Activated B cell treated with CpG ODN at 0.5 μM for 24 hours (primary cell): ENCODE results near the gene GPR82. TPM values are rescaled to one million over a fixed set of nuclear protein-coding genes. Genes with fewer than 3 reads are reported as not detected.

Experiments
- ATAC-seq: fragments of 200-7000 bp; cut with Tn5 transposase; one replicate; pipeline ENCODE4 v1.10.0; 2021; ENCODE audit warnings: low read depth, mild to moderate bottlenecking, moderate library complexity
- CTCF ChIA-PET: fragments of 350-600 bp; sonication (Branson Sonifier 250); formaldehyde crosslinking; loops from one replicate; lab custom pipeline; 2021; ENCODE audit warnings: antibody characterized with exemption; lab: Charles Lee
- POLR2A ChIA-PET: fragments of 350-600 bp; sonication (Branson Sonifier 250); formaldehyde crosslinking; loops from one replicate; lab custom pipeline; 2021; ENCODE audit warnings: antibody characterized with exemption; lab: Charles Lee
- DNase-seq: peaks from one replicate; pipeline ENCODE4 v3.0.0; 2022
- H3K27ac Mint-ChIP-seq: one replicate; pipeline ENCODE4 v1.8.0; 2020; ENCODE audit warnings: mixed read lengths
- H3K27me3 Mint-ChIP-seq: one replicate; pipeline ENCODE4 v1.8.0; 2021; ENCODE audit warnings: mixed read lengths
- H3K36me3 Mint-ChIP-seq: one replicate; pipeline ENCODE4 v1.8.0; 2021; ENCODE audit warnings: low read depth, mixed read lengths
- H3K4me1 Mint-ChIP-seq: one replicate; pipeline ENCODE4 v1.8.0; 2021; ENCODE audit warnings: mixed read lengths
- H3K4me3 Mint-ChIP-seq: one replicate; pipeline ENCODE4 v1.8.0; 2020; ENCODE audit warnings: mild to moderate bottlenecking, mixed read lengths
- H3K9me3 Mint-ChIP-seq: one replicate; pipeline ENCODE4 v1.8.0; 2020; ENCODE audit warnings: mixed read lengths
- CTCF ChIP-seq: fragments of 200-600 bp; IDR thresholded peaks from one replicate; pipeline ENCODE4 v1.8.0; 2022; ENCODE audit warnings: antibody characterized with exemption, mild to moderate bottlenecking
- intact Hi-C: fragments of 100-400 bp; cut with micrococcal nuclease; formaldehyde crosslinking; loops from one replicate; pipeline ENCODE4 v1.15.1; 2024
- total RNA-seq: library from RNA; stranded (reverse); gene quantifications from 2 replicates; pipeline ENCODE4 v1.2.3, GENCODE V29; 2022

Gene GPR82
- total RNA-seq, 1 donor from 2014 or later, result 0.35 TPM

GRCh38 chrX:41733939-41734338 is 10.0 kb downstream of the GPR82 start:
- ChIA-PET POLR2A (no interaction called here), CTCF (no interaction called here)
- DNase-seq, result peak; percentile 17
- peaks cover 41% of the 10 kb centered on the region for H3K4me1 Mint-ChIP-seq
- peak overlapping the region; percentile 75 for H3K4me3 Mint-ChIP-seq
- TF ChIP-seq CTCF, result no peak
- ATAC-seq, result peak; percentile 95
- H3K9me3 Mint-ChIP-seq, result no peaks in the 10 kb centered on the region
- H3K27me3 Mint-ChIP-seq, result no peaks in the 10 kb centered on the region
- peak overlapping the region; percentile 85 for H3K27ac Mint-ChIP-seq
- intact Hi-C loops, result loop anchor here (1.0 to 5.0 kb wide), 9 partner anchors 14 to 402 kb away; partner anchors contain the start of genes DDX3X and GPR34
- H3K36me3 Mint-ChIP-seq, result no peaks in the 10 kb centered on the region

GRCh38 chrX:41734530-41734929 is 10.5 kb downstream of the GPR82 start:
- POLR2A ChIA-PET, result no interaction called here

GRCh38 chrX:41737065-41737464 is 13.1 kb downstream of the GPR82 start:
- H3K27ac Mint-ChIP-seq, result no peak overlapping the region
- DNase-seq (no peak), ATAC-seq (no peak)
- H3K36me3 Mint-ChIP-seq, result no peaks in the 10 kb centered on the region
- no peaks in the 10 kb centered on the region for H3K27me3 Mint-ChIP-seq
- ChIA-PET CTCF (no interaction called here), POLR2A (no interaction called here)
- H3K9me3 Mint-ChIP-seq, result no peaks in the 10 kb centered on the region
- TF ChIP-seq CTCF, result no peak
- no peak overlapping the region for H3K4me3 Mint-ChIP-seq
- intact Hi-C loops, result no loop called here
- H3K4me1 Mint-ChIP-seq, result peaks cover 45% of the 10 kb centered on the region

More at GRCh38 chrX:41734530-41734929, 10.5 kb downstream of the GPR82 start:
- no peak for TF ChIP-seq CTCF
- Mint-ChIP-seq H3K27ac (peak overlapping the region; percentile 85), H3K9me3 (no peaks in the 10 kb centered on the region), H3K36me3 (no peaks in the 10 kb centered on the region), H3K4me1 (peaks cover 41% of the 10 kb centered on the region), H3K27me3 (no peaks in the 10 kb centered on the region), H3K4me3 (peak overlapping the region; percentile 75)
- CTCF ChIA-PET, result interaction anchor here (0.9 kb wide), 1 partner anchor 25 kb away, joined by 3 read pairs; no protein-coding TSS in a partner anchor
- ATAC-seq (peak; percentile 35), DNase-seq (no peak)
- intact Hi-C loops, result loop anchor here (1.0 to 5.0 kb wide), 9 partner anchors 14 to 402 kb away; partner anchors contain the start of genes DDX3X and GPR34

- Mint-ChIP-seq H3K27ac (no peak overlapping the region), H3K27me3 (no peaks in the 10 kb centered on the region), H3K36me3 (peaks cover 13% of the 10 kb centered on the region), H3K4me1 (peaks cover 35% of the 10 kb centered on the region), H3K9me3 (no peaks in the 10 kb centered on the region), H3K4me3 (no peak overlapping the region)
- ATAC-seq (no peak), DNase-seq (no peak)
- intact Hi-C loops, result no loop called here
- CTCF ChIA-PET, result no interaction called here
- no peak for TF ChIP-seq CTCF
- POLR2A ChIA-PET, result no interaction called here
Observed at GRCh38 chrX:41739871-41740270, 15.9 kb downstream of the GPR82 start.

- intact Hi-C loops, result no loop called here
- CTCF ChIA-PET, result no interaction called here
- Mint-ChIP-seq H3K9me3 (no peaks in the 10 kb centered on the region), H3K27ac (no peak overlapping the region), H3K4me1 (peaks cover 1% of the 10 kb centered on the region), H3K36me3 (peaks cover 5% of the 10 kb centered on the region), H3K27me3 (no peaks in the 10 kb centered on the region), H3K4me3 (no peak overlapping the region)
- DNase-seq (no peak), ATAC-seq (no peak)
- POLR2A ChIA-PET, result no interaction called here
- TF ChIP-seq CTCF, result no peak
Observed at GRCh38 chrX:41750716-41751115, 26.7 kb downstream of the GPR82 start.
